B cell (primary cell): ENCODE measurements around the gene NEK11. TPM values are rescaled to one million over a fixed set of nuclear protein-coding genes. Genes with fewer than 3 reads are reported as not detected.

Experiments used
- ATAC-seq: fragments of 200-7000 bp; cut with Tn5 transposase; one replicate; pipeline ENCODE4 v1.10.0; 2021; ENCODE audit warnings: low read depth, mild to moderate bottlenecking, moderate number of reproducible peaks, moderate library complexity
- CTCF ChIA-PET: fragments of 350-600 bp; sonication (Branson Sonifier 250); formaldehyde crosslinking; loops from one replicate; lab custom pipeline; 2021; ENCODE audit warnings: antibody characterized with exemption, inconsistent platforms; lab: Charles Lee
- POLR2A ChIA-PET: fragments of 350-600 bp; sonication (Branson Sonifier 250); formaldehyde crosslinking; loops from one replicate; lab custom pipeline; 2021; ENCODE audit warnings: antibody characterized with exemption; lab: Charles Lee
- DNase-seq: peaks from one replicate; pipeline ENCODE4 v3.0.0; 2013
- H2AFZ ChIP-seq: 2 replicates; pipeline ENCODE4 v1.6.1; 2012; ENCODE audit warnings: mild to moderate bottlenecking, low read depth, low read length; ENCODE audit not compliant: insufficient read depth, poor library complexity, severe bottlenecking
- H3K27ac ChIP-seq, 2 donors: 1 replicate in 1 of 2; 2 replicates in 1 of 2; pipeline ENCODE4 v1.5.1; 2012 to 2013; ENCODE audit warnings: low read length in 2 of 2, mild to moderate bottlenecking in 2 of 2, moderate library complexity in 1 of 2
- H3K27me3 ChIP-seq, 4 experiments: fragments of 200-600 bp in 1 of 4; sonication (generic) in 1 of 4; replicated peaks in 1 of 4; 1 replicate in 2 of 4; 2 replicates in 2 of 4; pipeline versions ENCODE4 v1.6.1 to v1.7.0; 2013 to 2016; ENCODE audit warnings: low read length in 3 of 4, mild to moderate bottlenecking in 2 of 4, mixed read lengths in 1 of 4, moderate library complexity in 1 of 4; ENCODE audit not compliant: insufficient read depth in 4 of 4, control insufficient read depth in 3 of 4; ENCODE audit errors: control extremely low read depth in 1 of 4
- H3K36me3 ChIP-seq, 2 experiments: replicated peaks in 1 of 2; 1 replicate in 1 of 2; 2 replicates in 1 of 2; pipeline versions ENCODE4 v1.6.1 to v1.7.1; 2013; ENCODE audit warnings: low read length in 1 of 2; ENCODE audit not compliant: insufficient read depth in 2 of 2, control insufficient read depth in 1 of 2; ENCODE audit errors: control extremely low read depth in 1 of 2, extremely low read depth in 1 of 2
- H3K4me1 ChIP-seq, 2 donors: fragments of 200-600 bp in 1 of 2; sonication (generic) in 1 of 2; 1 replicate in 1 of 2; 2 replicates in 1 of 2; pipeline versions ENCODE4 v1.5.1 to v1.6.1; 2013 to 2017; ENCODE audit warnings: low read length in 2 of 2; ENCODE audit not compliant: control insufficient read depth in 2 of 2, insufficient read depth in 2 of 2
- H3K4me2 ChIP-seq: replicated peaks from 2 replicates; pipeline ENCODE3; 2012; ENCODE audit warnings: mild to moderate bottlenecking, low read depth, low read length; ENCODE audit not compliant: poor library complexity, severe bottlenecking
- H3K4me3 ChIP-seq, 5 experiments: fragments of 200-600 bp in 1 of 5; sonication (generic) in 1 of 5; 1 replicate in 3 of 5; 2 replicates in 2 of 5; pipeline versions ENCODE4 v1.5.1 to v1.7.0; 2011 to 2016; ENCODE audit warnings: low read length in 4 of 5, mild to moderate bottlenecking in 4 of 5, low read depth in 2 of 5, control low read depth in 1 of 5, moderate library complexity in 1 of 5; ENCODE audit not compliant: insufficient read depth in 1 of 5; ENCODE audit errors: control extremely low read depth in 1 of 5, extremely low read depth in 1 of 5
- H3K79me2 ChIP-seq: fragments of 200-600 bp; sonication (generic); one replicate; pipeline ENCODE4 v1.6.0; 2016; ENCODE audit warnings: low read length; ENCODE audit not compliant: control insufficient read depth, insufficient read depth
- H3K9ac ChIP-seq: fragments of 200-600 bp; sonication (generic); 2 replicates; pipeline ENCODE4 v1.6.1; 2017; ENCODE audit warnings: mild to moderate bottlenecking, low read length, moderate library complexity
- H3K9me3 ChIP-seq, 3 donors: one replicate each; pipeline versions ENCODE4 v1.6.1 to v1.7.1; 2013; ENCODE audit warnings: low read length in 2 of 3; ENCODE audit not compliant: control insufficient read depth in 2 of 3, insufficient read depth in 1 of 3; ENCODE audit errors: control extremely low read depth in 1 of 3
- H4K20me1 ChIP-seq: 2 replicates; pipeline ENCODE4 v1.6.0; 2012; ENCODE audit warnings: mild to moderate bottlenecking, low read length; ENCODE audit not compliant: insufficient read depth, control insufficient read depth, poor library complexity, severe bottlenecking
- H3K27ac Mint-ChIP-seq: one replicate; pipeline ENCODE4 v1.8.0; 2021; ENCODE audit warnings: mixed read lengths
- H3K27me3 Mint-ChIP-seq: one replicate; pipeline ENCODE4 v1.8.0; 2021; ENCODE audit warnings: mixed read lengths
- H3K4me1 Mint-ChIP-seq: one replicate; pipeline ENCODE4 v1.8.0; 2021; ENCODE audit warnings: mixed read lengths
- H3K4me3 Mint-ChIP-seq: one replicate; pipeline ENCODE4 v1.8.0; 2021; ENCODE audit warnings: mixed read lengths
- H3K9me3 Mint-ChIP-seq: one replicate; pipeline ENCODE4 v1.8.0; 2022; ENCODE audit warnings: mixed read lengths; ENCODE audit not compliant: insufficient read depth
- CTCF ChIP-seq: fragments of 200-600 bp; IDR thresholded peaks from one replicate; pipeline ENCODE4 v1.8.0; 2022; ENCODE audit warnings: antibody characterized with exemption, mild to moderate bottlenecking
- EZH2 ChIP-seq: IDR thresholded peaks from 2 replicates; pipeline ENCODE4 v1.6.1; 2012; ENCODE audit warnings: borderline replicate concordance, low read depth, mild to moderate bottlenecking, moderate library complexity, low read length; ENCODE audit not compliant: insufficient read depth, poor library complexity, severe bottlenecking
- WGBS: methylation state at CpG from one replicate; pipeline ENCODE4 v1.1.5; 2013; ENCODE audit warnings: missing lambda C conversion rate; ENCODE audit not compliant: insufficient coverage; 5-methylcytosine and 5-hydroxymethylcytosine counted together
- intact Hi-C: fragments of 100-400 bp; cut with micrococcal nuclease; formaldehyde crosslinking; loops from one replicate; pipeline ENCODE4 v1.10.0; 2022
- polyA plus RNA-seq: library from polyadenylated mRNA; depleted of rRNA; stranded (reverse); fragments of >200 nt; gene quantifications from 2 replicates; pipeline ENCODE4 v1.2.3, GENCODE V29; 2012
- total RNA-seq, 2 donors: library from RNA; stranded (reverse); fragments of 120-200 nt in 1 of 2; gene quantifications; 1 replicate in 1 of 2; 2 replicates in 1 of 2; pipeline versions ENCODE4 v1.2.3 to v1.2.4, GENCODE V29; 2013 to 2022

Gene NEK11
- total and polyA plus RNA-seq, 2 donors (not counting 1 experiment from before 2014, with no cell fraction given): 1.00 to 7.7 TPM

DNA sequence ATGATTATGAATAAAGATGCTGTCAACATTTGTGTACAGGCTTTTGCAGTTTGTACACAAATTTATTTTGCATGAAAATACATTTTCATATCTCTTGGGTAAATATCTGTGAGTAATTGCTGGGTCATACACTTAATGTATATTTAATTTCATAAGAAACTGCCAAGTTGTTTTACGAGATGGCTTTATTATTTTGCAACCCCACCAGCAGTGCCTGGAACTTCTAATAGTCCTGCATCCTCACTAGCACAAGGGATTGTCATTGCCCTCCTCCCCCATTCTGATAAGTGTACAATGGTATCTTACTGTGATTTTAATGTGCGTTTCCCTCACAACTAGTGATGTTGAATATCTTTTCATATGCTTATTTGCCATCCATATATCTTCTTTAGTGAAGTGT is 45.2 kb upstream of the NEK11 start:
- H3K36me3 ChIP-seq: peaks cover 0 to 16% of the 10 kb centered on the region in 2 experiments
- no peaks in the 10 kb centered on the region for H4K20me1 ChIP-seq
- DNase-seq (no peak), ATAC-seq (no peak)
- Mint-ChIP-seq H3K9me3 (no peaks in the 10 kb centered on the region), H3K27me3 (no peaks in the 10 kb centered on the region), H3K4me1 (no peaks in the 10 kb centered on the region), H3K4me3 (no peak overlapping the region), H3K27ac (no peak overlapping the region)
- POLR2A ChIA-PET: no interaction called here
- TF ChIP-seq CTCF (no peak), EZH2 (no peak)
- no peak overlapping the region for H3K4me3 ChIP-seq
- no peak overlapping the region for H3K4me2 ChIP-seq
- H3K9me3 ChIP-seq: no peaks in the 10 kb centered on the region
- intact Hi-C loops: no loop called here
- H3K27me3 ChIP-seq: no peaks in the 10 kb centered on the region
- H2AFZ ChIP-seq: no peak overlapping the region
- H3K9ac ChIP-seq: no peak overlapping the region
- no peaks in the 10 kb centered on the region for H3K79me2 ChIP-seq
- no peaks in the 10 kb centered on the region for H3K4me1 ChIP-seq
- CTCF ChIA-PET: no interaction called here
- H3K27ac ChIP-seq: no peak overlapping the region
- whole genome bisulfite sequencing: no CpG with 5 or more reads among the region's 2 CpGs

- H3K9me3 Mint-ChIP-seq: no peaks in the 10 kb centered on the region
- Histone ChIP-seq H3K27me3 (no peaks in the 10 kb centered on the region), H3K9me3 (no peaks in the 10 kb centered on the region), H3K79me2 (no peaks in the 10 kb centered on the region), H3K27ac (no peak overlapping the region), H3K4me2 (no peak overlapping the region), H2AFZ (no peak overlapping the region), H3K4me1 (no peaks in the 10 kb centered on the region), H3K36me3 (peaks cover 0 to 13% of the 10 kb centered on the region in 2 experiments), H4K20me1 (no peaks in the 10 kb centered on the region), H3K4me3 (no peak overlapping the region), H3K9ac (no peak overlapping the region)
- no peaks in the 10 kb centered on the region for H3K27me3 Mint-ChIP-seq
- TF ChIP-seq EZH2 (no peak), CTCF (no peak)
- intact Hi-C loops: no loop called here
- H3K4me3 Mint-ChIP-seq: no peak overlapping the region
- no peak overlapping the region for H3K27ac Mint-ChIP-seq
- WGBS: 82% methylated on average over 5 of the region's 5 CpGs
- ChIA-PET CTCF (no interaction called here), POLR2A (no interaction called here)
- ATAC-seq: no peak
- DNase-seq: no peak
- H3K4me1 Mint-ChIP-seq: no peaks in the 10 kb centered on the region
Observed at GRCh38 chr3:130990282-130990681, 36.4 kb upstream of the NEK11 start.
